NB4 (cell line): ENCODE results near the gene BACE2.

Source experiments
- DNase-seq: peaks from one replicate; pipeline ENCODE4 v3.0.0; 2010; ENCODE audit warnings: low read depth
- H3K4me3 ChIP-seq: one replicate; pipeline ENCODE4 v1.5.1; 2011; ENCODE audit warnings: mild to moderate bottlenecking, low read depth, low read length, moderate library complexity
- CTCF ChIP-seq: IDR thresholded peaks from one replicate; pipeline ENCODE4 v1.5.1; 2012; ENCODE audit warnings: low read depth, low read length
- MAX ChIP-seq: IDR thresholded peaks from 2 replicates; pipeline ENCODE4 v1.6.1; 2011; ENCODE audit warnings: low read depth, low read length
- MYC ChIP-seq: IDR thresholded peaks from 2 replicates; pipeline ENCODE4 v1.6.1; 2011; ENCODE audit warnings: low read depth, low read length
- POLR2A ChIP-seq: IDR thresholded peaks from 2 replicates; pipeline ENCODE4 v1.6.1; 2011; ENCODE audit warnings: mild to moderate bottlenecking; ENCODE audit not compliant: insufficient read length; ENCODE audit errors: extremely low read depth

The BACE2 gene

GRCh38 chr21:41161428-41161827 is 6.5 kb upstream of the BACE2 start:
- TF ChIP-seq POLR2A (no peak), CTCF (no peak), MAX (no peak), MYC (no peak)
- no peak for DNase-seq
- H3K4me3 ChIP-seq = no peak overlapping the region

GRCh38 chr21:41162096-41162495 is 5.9 kb upstream of the BACE2 start:
- no peak overlapping the region for H3K4me3 ChIP-seq
- no peak for DNase-seq
- TF ChIP-seq MAX = no peak
- TF ChIP-seq POLR2A = no peak

GRCh38 chr21:41163091-41163490 is 4.9 kb upstream of the BACE2 start:
- no peak for TF ChIP-seq MAX
- no peak for TF ChIP-seq POLR2A
- no peak for TF ChIP-seq MYC
- TF ChIP-seq CTCF = no peak
- no peak overlapping the region for H3K4me3 ChIP-seq
- no peak for DNase-seq

- TF ChIP-seq MAX (no peak), CTCF (no peak), MYC (no peak), POLR2A (no peak)
- no peak for DNase-seq
- H3K4me3 ChIP-seq = no peak overlapping the region
These were observed 3.9 kb upstream of the BACE2 start for GRCh38 chr21:41164052-41164451.

GRCh38 chr21:41164981-41165655 is 2.8 kb upstream of the BACE2 start:
- H3K4me3 ChIP-seq = no peak overlapping the region
- no peak for DNase-seq
- TF ChIP-seq MAX = no peak
- no peak for TF ChIP-seq CTCF
- TF ChIP-seq POLR2A = no peak
- no peak for TF ChIP-seq MYC

- no peak overlapping the region for H3K4me3 ChIP-seq
- DNase-seq = no peak
- TF ChIP-seq POLR2A (no peak), MYC (no peak), MAX (no peak), CTCF (no peak)
These were observed 1.1 kb upstream of the BACE2 start for GRCh38 chr21:41166884-41167283.
